GM12801 (cell line): ENCODE measurements around the gene PCARE.

Experiments used
- TF ChIP-seq, protein P1 (sequence below): IDR thresholded peaks from one replicate; pipeline ENCODE4 v1.5.1; 2011; ENCODE audit warnings: control low read depth; ENCODE audit not compliant: insufficient read length; ENCODE audit errors: extremely low read depth

PCARE gene

DNA sequence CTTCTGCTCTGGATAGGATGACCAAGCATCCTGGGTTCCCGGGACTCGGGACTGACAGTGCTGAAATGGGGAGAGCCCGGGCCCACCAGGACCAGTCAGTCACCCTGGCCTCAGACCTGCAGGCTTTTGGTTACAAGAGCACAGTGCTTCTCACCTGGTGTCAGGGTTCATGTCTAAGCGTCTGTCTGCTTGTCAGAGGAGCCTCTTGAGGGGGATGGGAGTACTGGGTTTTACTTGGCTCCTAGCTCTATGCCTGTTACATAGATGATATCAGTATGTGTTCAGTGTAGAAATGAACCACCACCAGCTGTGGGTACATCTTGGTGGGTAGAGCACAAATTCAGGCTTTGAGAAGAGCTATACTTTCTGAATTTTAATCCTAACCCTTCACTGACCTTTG, 29.9 kb downstream of the PCARE start:
- TF ChIP-seq, protein P1, sequence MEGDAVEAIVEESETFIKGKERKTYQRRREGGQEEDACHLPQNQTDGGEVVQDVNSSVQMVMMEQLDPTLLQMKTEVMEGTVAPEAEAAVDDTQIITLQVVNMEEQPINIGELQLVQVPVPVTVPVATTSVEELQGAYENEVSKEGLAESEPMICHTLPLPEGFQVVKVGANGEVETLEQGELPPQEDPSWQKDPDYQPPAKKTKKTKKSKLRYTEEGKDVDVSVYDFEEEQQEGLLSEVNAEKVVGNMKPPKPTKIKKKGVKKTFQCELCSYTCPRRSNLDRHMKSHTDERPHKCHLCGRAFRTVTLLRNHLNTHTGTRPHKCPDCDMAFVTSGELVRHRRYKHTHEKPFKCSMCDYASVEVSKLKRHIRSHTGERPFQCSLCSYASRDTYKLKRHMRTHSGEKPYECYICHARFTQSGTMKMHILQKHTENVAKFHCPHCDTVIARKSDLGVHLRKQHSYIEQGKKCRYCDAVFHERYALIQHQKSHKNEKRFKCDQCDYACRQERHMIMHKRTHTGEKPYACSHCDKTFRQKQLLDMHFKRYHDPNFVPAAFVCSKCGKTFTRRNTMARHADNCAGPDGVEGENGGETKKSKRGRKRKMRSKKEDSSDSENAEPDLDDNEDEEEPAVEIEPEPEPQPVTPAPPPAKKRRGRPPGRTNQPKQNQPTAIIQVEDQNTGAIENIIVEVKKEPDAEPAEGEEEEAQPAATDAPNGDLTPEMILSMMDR, result no peak

DNA sequence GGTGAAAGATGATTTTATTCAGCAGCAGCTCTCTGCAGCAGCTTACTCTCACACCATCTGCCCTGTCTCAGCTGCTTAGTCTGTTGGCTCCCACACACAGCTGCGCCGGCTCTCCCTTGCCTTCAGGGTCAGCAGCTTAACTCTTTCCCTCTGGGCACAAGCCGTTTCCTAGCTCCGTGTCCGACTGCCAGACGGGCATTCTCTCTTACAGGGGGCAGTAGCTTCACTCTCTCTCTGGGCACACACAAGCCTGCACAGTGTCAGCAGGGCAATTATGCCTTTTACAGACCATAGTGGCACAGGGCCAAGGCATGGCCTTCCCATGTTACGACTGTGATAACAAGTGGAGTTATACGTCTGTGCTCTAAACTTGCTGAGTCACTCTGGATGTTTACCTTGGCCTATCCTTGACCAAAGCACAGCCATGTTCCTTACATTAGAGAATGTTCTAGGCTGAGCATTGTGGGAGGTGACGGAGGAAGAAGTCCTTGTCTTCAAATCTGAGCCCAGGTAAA, 31.7 kb downstream of the PCARE start:
- TF ChIP-seq, protein P1, result no peak

DNA sequence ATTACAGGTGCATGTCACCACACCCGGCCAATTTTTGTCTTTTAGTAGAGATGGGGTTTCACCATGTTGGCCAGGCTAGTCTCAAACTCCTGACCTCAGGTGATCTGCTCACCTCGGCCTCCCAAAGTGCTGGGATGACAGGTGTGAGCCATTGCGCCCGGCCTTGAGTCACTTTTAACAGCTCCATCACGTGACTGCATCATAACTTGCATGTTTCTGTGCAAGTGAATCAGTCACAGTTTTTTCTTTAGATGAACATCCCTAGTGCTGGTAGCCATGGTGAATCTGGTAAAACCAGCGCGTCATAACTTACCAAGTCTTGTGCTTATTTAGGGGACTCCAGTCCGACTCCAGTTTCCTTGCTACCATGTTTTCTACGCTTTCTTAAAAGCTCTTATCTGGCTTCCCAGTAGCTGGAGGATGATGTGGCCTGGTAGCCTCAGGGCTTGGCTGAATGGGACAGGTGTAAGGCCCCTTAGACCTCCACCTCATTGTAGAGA, 33.1 kb downstream of the PCARE start:
- TF ChIP-seq, protein P1, result no peak

DNA sequence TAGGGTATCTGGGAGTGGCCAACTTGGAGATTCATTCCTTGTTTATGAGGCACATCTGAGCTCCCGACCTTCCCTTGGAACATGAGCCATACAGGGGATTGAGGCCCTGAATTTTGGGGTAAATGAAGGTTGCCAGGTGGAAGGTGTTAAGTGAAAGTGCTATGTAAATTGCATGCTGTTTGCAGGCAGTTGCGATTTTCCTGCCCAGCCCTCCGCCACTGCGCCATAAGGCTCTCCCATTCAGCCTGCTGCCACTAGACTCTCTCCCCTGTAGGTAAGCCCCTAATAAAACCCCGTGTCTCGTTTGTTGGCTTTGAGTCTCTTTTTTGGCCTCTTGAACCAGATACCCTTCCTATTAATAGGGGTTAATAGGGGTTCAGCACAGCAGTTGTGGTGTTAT, 33.8 kb downstream of the PCARE start:
- TF ChIP-seq, protein P1, result no peak

DNA sequence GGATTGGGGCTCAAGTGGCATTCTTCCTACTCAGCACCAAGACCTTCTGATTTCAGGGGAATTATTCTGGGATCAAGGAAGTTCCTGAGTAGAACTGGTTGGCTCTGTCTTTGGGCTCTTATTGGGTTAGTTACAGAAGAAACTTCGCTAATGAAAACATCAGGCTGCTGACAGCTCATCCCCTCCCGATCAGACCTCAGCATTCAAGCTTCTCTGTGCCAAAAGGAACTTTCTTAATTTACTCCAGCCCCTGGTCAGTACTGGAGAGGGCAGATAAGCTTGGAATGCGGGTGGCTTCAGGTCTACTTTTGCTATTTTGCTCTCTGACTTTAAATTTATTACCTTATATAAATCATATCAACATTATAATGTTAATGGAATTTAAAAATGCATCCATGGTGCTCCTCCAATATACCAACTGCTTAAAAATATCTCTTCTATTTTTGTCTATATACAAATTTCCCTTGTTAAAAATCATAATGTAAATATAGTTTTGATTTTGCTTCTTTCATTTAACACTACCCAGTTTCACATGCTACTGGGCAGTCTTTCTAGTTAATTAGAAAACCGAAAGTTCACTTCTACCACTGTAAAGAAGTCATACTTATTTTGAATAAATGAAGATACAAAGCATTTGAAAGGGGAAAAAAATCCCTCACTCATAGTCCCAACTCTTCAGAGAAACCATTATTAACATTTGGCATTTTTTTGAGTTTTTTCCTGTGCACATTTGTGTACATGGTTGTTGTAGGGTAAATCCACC, 34.4 kb downstream of the PCARE start:
- TF ChIP-seq, protein P1, result no peak

DNA sequence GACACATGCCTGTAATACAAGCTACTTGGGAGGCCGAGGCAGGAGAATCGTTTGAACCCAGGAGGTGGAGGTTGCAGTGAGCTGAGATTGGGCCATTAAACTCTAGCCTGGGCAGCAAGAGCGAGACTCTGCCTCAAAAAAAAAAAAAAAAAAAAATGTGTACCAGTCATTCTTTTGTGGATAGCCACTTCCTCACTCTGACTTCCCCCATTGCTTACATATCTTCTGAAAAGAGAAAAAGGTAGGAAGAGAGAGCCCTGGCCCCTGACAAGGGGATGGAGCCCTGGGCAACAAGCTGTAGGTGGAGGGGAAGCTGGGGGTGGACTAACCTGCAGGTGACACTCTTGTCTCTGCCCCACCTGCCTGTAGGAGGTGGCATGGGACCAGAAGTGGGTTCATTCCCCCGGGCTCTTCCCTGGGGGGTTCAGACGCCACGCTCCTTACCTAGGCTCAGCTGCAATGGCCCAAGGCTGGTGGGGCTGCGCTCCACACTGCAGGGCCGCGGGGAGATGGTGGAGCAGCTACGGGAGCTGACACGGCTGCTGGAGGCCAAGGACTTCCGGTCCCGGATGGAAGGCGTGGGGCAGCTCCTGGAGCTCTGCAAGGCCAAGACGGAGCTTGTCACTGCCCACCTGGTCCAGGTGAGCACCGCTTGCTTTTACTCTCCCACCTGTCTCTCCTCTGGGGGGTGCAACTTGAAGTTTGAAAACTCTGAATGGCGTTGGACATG, 39.1 kb downstream of the PCARE start:
- TF ChIP-seq, protein P1, result no peak

DNA sequence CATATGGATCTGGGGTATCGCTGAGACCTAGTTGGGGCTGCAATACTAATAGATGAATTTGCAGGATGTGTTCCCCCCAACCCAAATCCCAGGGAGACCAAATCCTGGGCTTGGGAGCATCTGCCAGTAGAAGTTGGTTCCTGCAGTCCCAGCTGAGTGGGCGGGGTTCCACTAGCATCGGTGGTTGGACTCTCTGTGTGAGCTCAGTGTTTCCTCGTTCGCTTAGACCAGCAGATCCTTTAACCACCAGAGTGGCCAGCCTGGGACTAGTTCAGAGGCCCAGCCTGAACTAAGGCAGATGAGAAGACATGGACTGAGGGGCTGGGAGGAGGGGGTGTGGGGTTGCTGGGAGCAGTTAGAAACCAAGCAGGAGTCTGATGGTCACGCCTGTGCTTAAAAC, 40.7 kb downstream of the PCARE start:
- TF ChIP-seq, protein P1, result no peak
